ENCODE data around the gene SYN1. TPM values are rescaled to one million over a fixed set of nuclear protein-coding genes. Genes with fewer than 3 reads are reported as not detected.

Gene SYN1
- total and polyA plus RNA-seq, 7 donors: 0.16 to 1.6 (median 1.0) TPM; not detected in 1

- TF ChIP-seq, protein P1, sequence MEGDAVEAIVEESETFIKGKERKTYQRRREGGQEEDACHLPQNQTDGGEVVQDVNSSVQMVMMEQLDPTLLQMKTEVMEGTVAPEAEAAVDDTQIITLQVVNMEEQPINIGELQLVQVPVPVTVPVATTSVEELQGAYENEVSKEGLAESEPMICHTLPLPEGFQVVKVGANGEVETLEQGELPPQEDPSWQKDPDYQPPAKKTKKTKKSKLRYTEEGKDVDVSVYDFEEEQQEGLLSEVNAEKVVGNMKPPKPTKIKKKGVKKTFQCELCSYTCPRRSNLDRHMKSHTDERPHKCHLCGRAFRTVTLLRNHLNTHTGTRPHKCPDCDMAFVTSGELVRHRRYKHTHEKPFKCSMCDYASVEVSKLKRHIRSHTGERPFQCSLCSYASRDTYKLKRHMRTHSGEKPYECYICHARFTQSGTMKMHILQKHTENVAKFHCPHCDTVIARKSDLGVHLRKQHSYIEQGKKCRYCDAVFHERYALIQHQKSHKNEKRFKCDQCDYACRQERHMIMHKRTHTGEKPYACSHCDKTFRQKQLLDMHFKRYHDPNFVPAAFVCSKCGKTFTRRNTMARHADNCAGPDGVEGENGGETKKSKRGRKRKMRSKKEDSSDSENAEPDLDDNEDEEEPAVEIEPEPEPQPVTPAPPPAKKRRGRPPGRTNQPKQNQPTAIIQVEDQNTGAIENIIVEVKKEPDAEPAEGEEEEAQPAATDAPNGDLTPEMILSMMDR (IDR thresholded peaks at IDR 0.05): no peak
- TF ChIP-seq POLR2AphosphoS5 (IDR thresholded peaks at IDR 0.05): no peak
- TF ChIP-seq POLR2A (IDR thresholded peaks at IDR 0.05): no peak
- no peak for TF ChIP-seq EP300 (IDR thresholded peaks at IDR 0.05)
- intact Hi-C loops (cut with DNase I): loop anchor here (2.0 to 5.0 kb wide), 2 partner anchors 59 to 86 kb away; no protein-coding TSS in a partner anchor
- peaks cover 0 to 14% (median 11%) of the 10 kb centered on the region in 4 donors for H3K4me1 ChIP-seq
- H3K27me3 ChIP-seq: peaks cover 0 to 3% (median 0%) of the 10 kb centered on the region in 3 donors
- no peak for DNase-seq
- no peaks in the 10 kb centered on the region for H3K9me3 ChIP-seq
- peak overlapping the region; percentile 89 to 95 (median 92) for H3K27ac ChIP-seq
- peak overlapping the region; percentile 61 to 74 (median 61) for H3K4me3 ChIP-seq
- 1 to 6% methylated on average over 9 of the region's 9 CpGs for WGBS, 2 donors
- H3K36me3 ChIP-seq: peaks cover 0 to 29% (median 5%) of the 10 kb centered on the region in 4 donors
Observed at GRCh38 chrX:47561659-47562151, 58.0 kb downstream of the SYN1 start.

GRCh38 chrX:47560934-47561658, 58.6 kb downstream of the SYN1 start, which contains the start of gene ARAF:
Gene ARAF, plus strand, starts transcription at chrX:47561205. Its CDS starts 1,763 bp downstream, at chrX:47562968.
- Histone ChIP-seq H3K36me3 (peaks cover 0 to 23% (median 0%) of the 10 kb centered on the region in 4 donors), H3K9me3 (no peaks in the 10 kb centered on the region), H3K4me3 (peak within 1 kb of the TSS; percentile 61 to 74 (median 61)), H3K4me1 (peaks cover 0 to 15% (median 11%) of the 10 kb centered on the region in 4 donors), H3K27ac (peak within 1 kb of the TSS; percentile 89 to 95 (median 92)), H3K27me3 (peaks cover 0 to 3% (median 0%) of the 10 kb centered on the region in 3 donors)
- DNase-seq: peak; percentile 99
- 1% methylated on average over 59 of the region's 59 CpGs for WGBS, 2 donors
- TF ChIP-seq POLR2A (IDR thresholded peaks at IDR 0.05) (no peak), POLR2AphosphoS5 (IDR thresholded peaks at IDR 0.05) (peak in 3 of 4 donors; percentile 15 to 72 (median 72)), EP300 (IDR thresholded peaks at IDR 0.05) (no peak)
- TF ChIP-seq, protein P1 (IDR thresholded peaks at IDR 0.05): no peak
- intact Hi-C loops (cut with DNase I): loop anchor here (2.0 to 5.0 kb wide), 2 partner anchors 60 to 86 kb away; no protein-coding TSS in a partner anchor

DNA sequence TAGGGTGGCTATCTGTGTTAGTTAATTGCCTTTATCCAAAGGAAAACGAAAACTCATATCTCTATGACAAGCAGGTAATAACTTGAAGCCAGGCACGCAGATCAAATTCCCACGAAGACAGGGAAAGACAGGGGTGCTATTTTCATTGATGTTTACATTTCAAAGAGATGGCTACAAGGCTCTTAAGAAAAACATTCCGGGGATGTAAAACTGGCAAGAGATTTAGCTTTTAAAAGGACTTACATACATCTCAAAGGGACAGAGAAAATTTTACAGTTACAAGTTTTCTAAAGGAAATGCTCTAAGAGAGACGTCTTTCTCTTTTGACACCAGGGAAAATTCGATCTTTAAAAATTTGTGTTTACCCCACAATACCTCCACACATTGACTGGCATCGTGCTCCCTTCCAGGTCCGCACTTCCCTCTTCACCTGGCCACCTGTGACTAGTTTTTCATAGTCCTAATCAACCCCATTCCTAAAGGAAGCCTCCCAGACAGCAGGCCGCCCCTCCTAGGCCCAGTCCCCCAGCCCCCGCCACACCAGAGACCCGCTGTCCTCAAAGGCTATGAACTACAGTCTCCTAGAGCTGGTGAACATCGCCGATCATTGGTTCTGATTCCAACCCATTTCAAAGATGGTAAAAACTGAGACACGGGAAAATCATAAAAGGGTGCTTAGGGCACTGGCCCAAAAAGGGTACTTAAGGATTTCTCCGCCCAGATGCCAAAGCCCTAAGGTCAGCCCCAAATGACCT, 59.3 kb downstream of the SYN1 start:
- TF ChIP-seq, protein P1 (IDR thresholded peaks at IDR 0.05): no peak
- TF ChIP-seq EP300 (IDR thresholded peaks at IDR 0.05) (no peak), POLR2AphosphoS5 (IDR thresholded peaks at IDR 0.05) (no peak), POLR2A (IDR thresholded peaks at IDR 0.05) (no peak)
- H3K9me3 ChIP-seq: no peaks in the 10 kb centered on the region
- peaks cover 0 to 3% (median 0%) of the 10 kb centered on the region in 3 donors for H3K27me3 ChIP-seq
- no peak for DNase-seq
- 8 to 16% methylated on average over 15 of the region's 15 CpGs for WGBS, 2 donors
- H3K27ac ChIP-seq: peak overlapping the region; percentile 89 to 95 (median 92)
- peak overlapping the region; percentile 61 to 74 (median 61) for H3K4me3 ChIP-seq
- H3K4me1 ChIP-seq: peaks cover 0 to 15% (median 11%) of the 10 kb centered on the region in 4 donors
- intact Hi-C loops (cut with DNase I): loop anchor here (2.0 to 5.0 kb wide), 2 partner anchors 60 to 87 kb away; no protein-coding TSS in a partner anchor
- peaks cover 0 to 22% (median 0%) of the 10 kb centered on the region in 4 donors for H3K36me3 ChIP-seq

GRCh38 chrX:47558436-47558835, 61.2 kb downstream of the SYN1 start:
- Histone ChIP-seq H3K36me3 (peaks cover 0 to 4% (median 0%) of the 10 kb centered on the region in 4 donors), H3K27me3 (peaks cover 0 to 3% (median 0%) of the 10 kb centered on the region in 3 donors), H3K9me3 (no peaks in the 10 kb centered on the region), H3K27ac (no peak overlapping the region), H3K4me3 (no peak overlapping the region), H3K4me1 (peaks cover 0 to 15% (median 11%) of the 10 kb centered on the region in 4 donors)
- no peak for DNase-seq
- 21 to 83% methylated on average over 3 of the region's 3 CpGs for WGBS, 2 donors
- no peak for TF ChIP-seq POLR2A (IDR thresholded peaks at IDR 0.05)
- no peak for TF ChIP-seq POLR2AphosphoS5 (IDR thresholded peaks at IDR 0.05)
- intact Hi-C loops (cut with DNase I): no loop called here

Measured in sigmoid colon (tissue), 7 donors.